Renal cortex interstitium (tissue), 11 donors: ENCODE data around the gene RAB11FIP2. TPM values are rescaled to one million over a fixed set of nuclear protein-coding genes. Genes with fewer than 3 reads are reported as not detected.

ENCODE experiments used
- DNase-seq, 11 donors: peaks; one replicate each; pipeline ENCODE4 v3.0.0-alpha.2; 2013; ENCODE audit warnings: low read depth in 9 of 11, low spot score in 4 of 11; ENCODE audit errors: extremely low read depth in 1 of 11
- polyA plus RNA-seq, 3 donors: library from polyadenylated mRNA; unstranded; fragments of 120-200 nt; gene quantifications; one replicate each; pipeline ENCODE4 v1.2.1, GENCODE V29; 2013; ENCODE audit not compliant: insufficient read length in 3 of 3

The RAB11FIP2 gene
- polyA plus RNA-seq, 3 donors, result 50.1 to 66.1 (median 61.2) TPM

DNA sequence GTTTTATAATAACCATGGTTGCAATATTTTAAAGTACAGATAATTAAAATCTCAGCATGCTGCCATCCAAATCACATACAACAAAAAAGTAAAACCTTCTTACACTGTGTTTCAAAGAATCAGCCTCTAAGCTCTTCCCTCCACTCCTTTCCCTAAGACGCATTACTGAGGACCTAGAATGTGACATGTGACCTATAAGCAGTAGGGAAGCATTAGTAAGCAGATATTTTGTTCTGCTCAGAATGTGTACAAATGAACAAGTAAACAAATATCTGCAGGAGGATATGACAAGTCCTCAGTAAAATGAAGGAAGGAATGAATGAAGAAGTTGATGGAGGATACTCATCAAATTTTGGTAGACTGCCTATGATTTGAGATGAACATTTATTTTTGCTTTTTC is 49.1 kb downstream of the RAB11FIP2 start:
- no peak for DNase-seq

DNA sequence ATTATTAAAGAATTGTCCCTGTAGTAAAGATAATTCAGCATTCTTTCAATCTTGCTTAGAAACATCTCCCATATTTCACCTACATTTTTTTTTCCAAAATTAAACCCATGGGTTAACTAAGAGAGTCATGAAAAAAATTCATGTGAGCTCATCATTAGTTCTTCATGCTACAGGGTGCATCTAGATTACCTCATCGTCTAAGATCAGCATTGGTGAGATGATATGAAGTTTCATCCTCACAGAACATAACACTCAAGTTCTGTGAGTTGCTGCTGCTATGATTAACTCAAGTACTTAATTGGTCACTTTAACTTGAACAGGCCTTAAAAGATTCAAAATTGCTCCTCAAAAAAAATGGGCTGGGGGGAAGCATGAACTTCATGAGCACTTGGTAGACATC is 50.0 kb downstream of the RAB11FIP2 start:
- no peak for DNase-seq

- no peak for DNase-seq
Measured at GRCh38 chr10:117994771-117995170, 52.0 kb downstream of the RAB11FIP2 start.

DNA sequence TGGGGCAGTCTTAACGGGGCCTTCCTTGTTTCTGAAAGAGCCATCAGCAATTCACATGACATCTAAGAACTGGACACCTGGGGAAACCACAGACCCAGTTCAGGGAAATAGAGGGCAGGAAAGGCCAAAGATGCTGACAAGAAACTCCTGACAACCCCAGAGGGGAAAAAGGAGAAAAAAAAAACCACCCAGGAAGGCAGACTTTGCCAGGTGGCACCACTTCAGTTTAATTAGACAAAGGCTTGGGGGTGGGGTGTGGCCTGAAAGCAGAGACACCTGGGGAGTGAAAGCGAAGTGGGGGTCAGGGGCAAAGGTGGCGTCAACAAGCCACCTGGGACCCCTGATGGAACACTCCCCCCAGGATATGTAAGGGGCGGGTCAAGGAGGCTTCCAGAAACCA is 53.6 kb downstream of the RAB11FIP2 start:
- no peak for DNase-seq

DNA sequence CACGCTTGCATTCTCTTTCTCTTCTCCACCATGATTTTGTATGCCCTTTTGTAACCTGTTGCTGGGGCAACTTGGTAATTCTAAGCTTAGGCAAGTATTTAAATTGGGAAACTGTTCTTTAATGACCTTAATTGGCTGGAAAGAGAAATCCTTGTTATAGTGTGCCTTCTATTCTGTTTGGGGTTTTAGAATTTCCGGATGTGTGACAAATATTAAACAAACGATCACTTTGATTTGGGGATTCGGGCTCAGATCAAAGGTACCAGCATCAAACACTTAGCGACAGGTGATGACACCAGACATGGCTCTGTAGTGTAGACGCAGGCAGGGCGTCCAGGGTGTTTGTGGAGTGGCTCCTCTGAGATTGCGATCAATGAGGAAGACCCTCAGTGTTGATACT is 55.0 kb downstream of the RAB11FIP2 start:
- DNase-seq, result no peak

DNA sequence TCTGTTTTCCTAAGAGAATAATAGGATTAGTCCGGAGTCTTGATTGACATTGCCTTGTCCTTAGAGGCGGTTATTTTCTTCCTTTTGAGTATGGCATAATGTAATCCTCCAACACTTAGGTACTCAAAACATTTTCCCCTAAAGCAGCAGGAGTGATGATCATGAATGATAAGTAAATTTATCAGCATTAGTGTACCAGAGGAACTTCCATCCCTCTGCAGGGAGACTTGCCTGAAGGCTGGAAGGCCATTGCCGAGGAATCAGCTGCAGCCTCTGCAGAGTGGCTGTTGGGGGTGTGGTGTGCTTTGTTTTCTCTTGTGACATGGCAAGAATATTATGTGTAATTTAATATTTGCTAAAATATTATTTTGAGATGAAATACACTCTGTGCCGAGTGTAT is 56.8 kb downstream of the RAB11FIP2 start:
- DNase-seq, result no peak

- no peak for DNase-seq
Measured at GRCh38 chr10:117988814-117989213, 57.9 kb downstream of the RAB11FIP2 start.

DNA sequence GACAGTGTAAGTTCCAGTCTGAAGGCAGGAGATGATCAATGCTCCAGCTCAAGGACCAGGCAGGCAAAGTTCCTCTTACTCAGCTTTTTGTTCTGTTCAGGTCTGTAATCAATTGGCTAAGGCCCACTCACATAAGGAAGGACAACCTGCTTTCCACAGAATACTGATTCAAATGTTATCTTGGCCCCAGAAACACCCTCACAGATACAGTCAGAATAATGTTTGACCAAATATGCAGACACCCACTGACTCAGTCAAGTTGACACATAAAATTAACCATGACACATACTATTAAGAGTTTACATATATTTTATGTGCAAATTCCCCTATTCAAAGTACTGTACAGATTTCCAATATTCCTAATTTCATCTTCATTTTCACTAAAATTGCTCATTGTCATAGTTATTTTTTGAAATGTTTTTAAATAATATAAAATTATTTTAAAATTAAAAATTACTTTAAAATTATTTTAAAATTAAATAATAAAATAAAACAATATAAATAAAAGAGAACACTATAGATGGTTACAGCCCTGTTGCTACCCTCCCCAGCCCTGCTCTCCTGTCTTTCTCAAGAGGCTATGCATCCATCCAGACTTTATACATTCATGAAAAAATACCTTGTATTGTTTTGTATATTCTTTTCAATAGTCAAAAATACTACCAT is 59.4 kb downstream of the RAB11FIP2 start:
- no peak for DNase-seq

GRCh38 chr10:117983961-117984360 is 62.8 kb downstream of the RAB11FIP2 start:
- DNase-seq, result no peak

DNA sequence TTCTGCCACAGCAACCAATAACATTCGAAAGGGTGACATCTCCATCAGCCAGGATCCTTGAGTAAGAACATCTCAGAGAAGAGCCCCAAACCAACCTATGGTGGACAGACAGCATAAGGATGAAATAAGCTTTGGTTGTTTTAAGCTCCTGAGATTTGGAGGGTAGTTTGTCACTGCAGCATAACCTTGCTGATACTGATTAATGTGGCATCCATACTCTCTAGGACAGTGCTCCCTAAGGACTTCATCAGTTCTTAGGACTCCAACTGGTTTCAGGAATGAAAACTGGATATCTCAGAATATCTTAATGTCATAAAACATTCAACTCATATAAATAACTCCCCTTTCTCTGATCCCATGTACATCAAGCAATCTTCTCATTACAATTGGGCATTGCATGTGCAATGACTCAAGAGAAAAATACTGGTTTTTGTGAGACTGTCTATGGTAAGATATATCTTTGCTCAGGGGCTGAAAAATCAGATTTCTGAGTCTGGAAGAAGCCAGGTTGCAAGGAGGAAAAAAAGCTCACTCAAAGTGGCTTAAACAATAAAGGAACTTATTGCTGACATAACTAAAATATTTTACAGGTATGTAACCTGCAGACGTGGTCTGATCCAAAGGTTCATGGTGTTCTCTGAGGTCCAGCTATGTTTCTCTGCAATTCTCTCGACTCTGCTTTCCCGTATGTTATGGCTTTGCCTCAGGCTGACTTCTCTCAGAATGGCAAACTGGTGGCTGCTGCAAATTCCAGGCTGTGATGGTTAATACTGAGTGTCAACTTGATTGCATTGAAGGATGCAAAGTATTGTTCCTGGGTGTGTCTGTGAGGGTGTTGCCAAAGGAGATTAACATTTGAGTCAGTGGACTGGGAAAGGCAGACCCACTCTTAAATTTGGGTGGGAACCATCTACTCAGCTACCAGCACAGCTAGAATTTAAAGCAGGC is 65.7 kb downstream of the RAB11FIP2 start:
- no peak for DNase-seq

- DNase-seq, result no peak
Measured at GRCh38 chr10:117980216-117980615, 66.5 kb downstream of the RAB11FIP2 start.

GRCh38 chr10:117972168-117972837 is 74.4 kb downstream of the RAB11FIP2 start:
- DNase-seq, result peak in 3 of 11 donors; percentile 3 to 10 (median 8)

DNA sequence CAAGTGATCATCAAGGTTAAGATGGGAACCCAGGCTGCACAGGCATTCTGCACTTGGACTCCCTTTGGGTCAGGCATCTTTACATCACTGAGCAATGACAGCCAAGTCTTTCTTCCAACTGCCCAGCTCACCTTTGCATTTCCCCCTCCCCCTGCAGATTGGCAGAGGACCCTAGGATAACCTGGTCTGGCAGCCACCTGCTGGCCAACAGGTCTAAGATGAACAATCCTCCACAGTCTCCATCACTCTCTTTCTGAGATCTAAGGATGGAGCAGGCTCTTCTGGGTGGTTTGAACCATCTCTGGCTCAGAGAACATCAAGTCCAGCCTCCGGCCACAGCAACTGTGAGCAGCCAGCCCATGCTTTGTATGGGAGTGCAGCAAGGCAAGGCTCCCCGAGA is 75.8 kb downstream of the RAB11FIP2 start:
- DNase-seq, result no peak

DNA sequence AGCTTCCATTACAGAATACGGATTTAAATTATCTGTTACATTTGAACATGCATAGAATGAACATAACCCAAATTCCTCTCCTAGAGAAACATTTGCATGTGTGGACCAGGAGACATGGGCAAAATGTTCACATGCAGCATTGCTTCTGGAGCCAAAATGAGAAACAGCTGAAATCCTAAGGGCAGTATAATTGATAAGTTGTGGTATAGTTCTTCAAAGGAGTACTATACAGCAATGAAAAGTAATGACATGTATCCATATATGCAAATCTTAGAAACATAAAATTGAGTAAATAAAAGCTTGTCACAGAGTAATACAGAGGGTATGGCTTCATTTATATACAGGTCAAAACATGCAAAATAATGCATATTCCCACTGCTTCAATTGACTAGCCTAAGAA is 77.1 kb downstream of the RAB11FIP2 start:
- no peak for DNase-seq

GRCh38 chr10:117968354-117969182 is 78.2 kb downstream of the RAB11FIP2 start:
- no peak for DNase-seq

DNA sequence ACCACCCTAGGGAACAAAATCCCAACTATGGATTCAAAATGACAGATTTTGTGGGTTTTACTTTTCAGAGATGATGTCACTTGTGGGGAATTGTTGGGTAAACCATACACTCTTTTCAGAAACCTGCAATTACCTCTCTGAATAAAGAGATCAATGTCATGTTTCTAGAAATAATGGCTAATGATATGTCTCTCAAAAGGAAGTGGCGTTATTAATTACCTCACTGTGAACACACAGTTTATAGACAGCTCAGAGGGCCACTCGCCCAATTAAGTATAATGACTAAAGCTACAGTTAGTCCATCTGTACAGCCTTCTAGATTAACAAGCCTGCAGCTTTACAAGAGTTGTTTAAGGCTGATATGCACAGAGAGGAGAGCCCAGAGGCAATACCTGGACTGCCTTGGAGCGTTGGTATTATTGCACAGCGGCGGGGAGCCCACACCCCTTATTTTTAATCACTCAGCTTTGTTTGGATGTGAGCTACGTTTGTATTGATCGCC is 79.5 kb downstream of the RAB11FIP2 start:
- DNase-seq, result no peak

DNA sequence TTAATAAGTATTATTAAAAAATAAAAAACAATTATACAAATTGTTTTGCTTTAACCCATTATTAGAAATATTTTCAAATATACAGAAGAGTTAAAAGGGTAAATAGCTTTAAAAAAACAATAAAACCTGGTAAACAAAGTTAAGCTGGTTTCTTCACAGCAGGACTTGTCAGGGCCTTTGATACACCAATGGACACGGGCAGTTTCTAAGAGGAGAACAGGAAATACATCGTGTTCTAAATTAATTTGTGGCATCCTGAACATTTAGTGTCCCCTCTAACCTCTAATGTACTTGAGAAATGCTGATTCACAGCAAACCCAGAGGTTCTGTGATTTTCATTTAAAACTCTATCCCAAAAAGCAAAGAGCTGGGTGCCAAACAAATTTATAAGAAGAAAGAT is 80.8 kb downstream of the RAB11FIP2 start:
- DNase-seq, result no peak

- no peak for DNase-seq
Measured at GRCh38 chr10:117964536-117964935, 82.2 kb downstream of the RAB11FIP2 start.
